Ascending aorta (tissue), 2 donors: Measurements from ENCODE around the gene BNC2. TPM values are rescaled to one million over a fixed set of nuclear protein-coding genes. Genes with fewer than 3 reads are reported as not detected.

Experiments
- DNase-seq, 2 donors: peaks; one replicate each; pipeline ENCODE4 v3.0.0-alpha.2; 2019; ENCODE audit warnings: low spot score in 2 of 2
- H3K27ac ChIP-seq, 2 donors: fragments of 200-600 bp; sonication (generic); one replicate each; pipeline ENCODE4 v1.5.1; 2016 to 2017; ENCODE audit warnings: mild to moderate bottlenecking in 1 of 2
- H3K27me3 ChIP-seq: fragments of 200-600 bp; sonication (generic); one replicate; pipeline ENCODE4 v1.5.1; 2017
- H3K36me3 ChIP-seq, 2 donors: fragments of 200-600 bp; sonication (generic); one replicate each; pipeline ENCODE4 v1.5.1; 2016
- H3K4me1 ChIP-seq, 2 donors: fragments of 200-600 bp; sonication (generic); one replicate each; pipeline ENCODE4 v1.5.1; 2016 to 2017; ENCODE audit warnings: mild to moderate bottlenecking in 1 of 2
- H3K4me3 ChIP-seq, 2 donors: fragments of 200-600 bp; sonication (generic); one replicate each; pipeline ENCODE4 v1.5.1; 2016 to 2017; ENCODE audit warnings: mild to moderate bottlenecking in 1 of 2
- H3K9me3 ChIP-seq, 2 donors: fragments of 200-600 bp; sonication (generic); one replicate each; pipeline ENCODE4 v1.5.1; 2016
- CTCF ChIP-seq, 3 experiments: fragments of 200-600 bp in 2 of 3; fragments of 450-650 bp in 1 of 3; sonication (generic) in 2 of 3; IDR thresholded peaks; one replicate each; pipeline ENCODE4 v1.5.1; 2016 to 2019; ENCODE audit warnings: antibody characterized with exemption in 3 of 3, mild to moderate bottlenecking in 1 of 3, moderate library complexity in 1 of 3
- intact Hi-C: fragments of 100-400 bp; cut with DNase I; formaldehyde crosslinking; loops from one replicate; pipeline ENCODE4 v1.15.1; 2023
- total RNA-seq: library from RNA; depleted of rRNA; stranded (reverse); fragments of >200 nt; gene quantifications from one replicate; pipeline ENCODE4 v1.1.0, GENCODE V29; 2016

BNC2 gene
- total RNA-seq, 1 donor from 2014 or later, result 25.5 TPM

GRCh38 chr9:16732546-16732945, 137.9 kb downstream of the BNC2 start:
- no peak for DNase-seq
- H3K4me3 ChIP-seq, result no peak overlapping the region
- H3K4me1 ChIP-seq, result peaks cover 0 to 2% of the 10 kb centered on the region in 2 donors
- H3K27me3 ChIP-seq, result no peaks in the 10 kb centered on the region
- no peak for TF ChIP-seq CTCF (IDR thresholded peaks at IDR 0.05)
- no peaks in the 10 kb centered on the region for H3K36me3 ChIP-seq
- intact Hi-C loops, result no loop called here
- H3K9me3 ChIP-seq, result no peaks in the 10 kb centered on the region
- H3K27ac ChIP-seq, result no peak overlapping the region

GRCh38 chr9:16730162-16730561, 140.3 kb downstream of the BNC2 start:
- intact Hi-C loops, result no loop called here
- no peaks in the 10 kb centered on the region for H3K9me3 ChIP-seq
- TF ChIP-seq CTCF (IDR thresholded peaks at IDR 0.05), result no peak
- H3K27me3 ChIP-seq, result no peaks in the 10 kb centered on the region
- H3K36me3 ChIP-seq, result no peaks in the 10 kb centered on the region
- no peak overlapping the region for H3K27ac ChIP-seq
- no peak overlapping the region for H3K4me3 ChIP-seq
- H3K4me1 ChIP-seq, result peaks cover 0 to 2% of the 10 kb centered on the region in 2 donors
- DNase-seq, result no peak

- Histone ChIP-seq H3K4me1 (peaks cover 0 to 2% of the 10 kb centered on the region in 2 donors), H3K27ac (no peak overlapping the region), H3K4me3 (no peak overlapping the region), H3K36me3 (no peaks in the 10 kb centered on the region), H3K27me3 (no peaks in the 10 kb centered on the region), H3K9me3 (no peaks in the 10 kb centered on the region)
- intact Hi-C loops, result loop anchor here (5.0 kb wide), 2 partner anchors 147 to 258 kb away; no protein-coding TSS in a partner anchor
- no peak for TF ChIP-seq CTCF (IDR thresholded peaks at IDR 0.05)
- DNase-seq, result no peak
Observed at GRCh38 chr9:16729651-16730050, 140.8 kb downstream of the BNC2 start.

GRCh38 chr9:16728137-16728508, 142.3 kb downstream of the BNC2 start:
- H3K27ac ChIP-seq, result peak overlapping the region; percentile 92 to 95
- no peaks in the 10 kb centered on the region for H3K36me3 ChIP-seq
- peak overlapping the region; percentile 69 to 76 for H3K4me3 ChIP-seq
- intact Hi-C loops, result loop anchor here (5.0 kb wide), 2 partner anchors 146 to 259 kb away; no protein-coding TSS in a partner anchor
- no peak for TF ChIP-seq CTCF (IDR thresholded peaks at IDR 0.05)
- no peaks in the 10 kb centered on the region for H3K9me3 ChIP-seq
- DNase-seq, result no peak
- peaks cover 0 to 2% of the 10 kb centered on the region in 2 donors for H3K4me1 ChIP-seq
- H3K27me3 ChIP-seq, result no peaks in the 10 kb centered on the region

- Histone ChIP-seq H3K27me3 (no peaks in the 10 kb centered on the region), H3K9me3 (no peaks in the 10 kb centered on the region), H3K36me3 (no peaks in the 10 kb centered on the region), H3K4me1 (peaks cover 0 to 2% of the 10 kb centered on the region in 2 donors), H3K27ac (peak overlapping the region; percentile 92 to 95), H3K4me3 (peak overlapping the region; percentile 69 to 76)
- DNase-seq, result no peak
- intact Hi-C loops, result loop anchor here (1.0 to 5.0 kb wide), 4 partner anchors 22 to 260 kb away; partner anchors contain the start of gene BNC2
- no peak for TF ChIP-seq CTCF (IDR thresholded peaks at IDR 0.05)
Observed at GRCh38 chr9:16727452-16728136, 142.9 kb downstream of the BNC2 start.
